Measurements from ENCODE around the gene PIP4K2A.

- TF ChIP-seq CTCF (conservative IDR thresholded peaks at IDR 0.05) (no peak), ZFX (IDR thresholded peaks at IDR 0.05) (no peak)
Observed at GRCh38 chr10:22629852-22630233, 84.5 kb downstream of the PIP4K2A start.
